GM21723 (cell line): ENCODE data around the gene AP4B1.
"Not testable (repeated sequence)": the region's sequence is repeated elsewhere in the genome, so short reads cannot be mapped to it uniquely, and the experiment has no call there.

Experiments
- ATAC-seq: cut with Tn5 transposase; IDR thresholded peaks from one replicate; pipeline ENCODE4 v1.9.1; 2021; ENCODE audit warnings: mild to moderate bottlenecking, moderate library complexity; ENCODE audit not compliant: unreplicated experiment

The AP4B1 gene

DNA sequence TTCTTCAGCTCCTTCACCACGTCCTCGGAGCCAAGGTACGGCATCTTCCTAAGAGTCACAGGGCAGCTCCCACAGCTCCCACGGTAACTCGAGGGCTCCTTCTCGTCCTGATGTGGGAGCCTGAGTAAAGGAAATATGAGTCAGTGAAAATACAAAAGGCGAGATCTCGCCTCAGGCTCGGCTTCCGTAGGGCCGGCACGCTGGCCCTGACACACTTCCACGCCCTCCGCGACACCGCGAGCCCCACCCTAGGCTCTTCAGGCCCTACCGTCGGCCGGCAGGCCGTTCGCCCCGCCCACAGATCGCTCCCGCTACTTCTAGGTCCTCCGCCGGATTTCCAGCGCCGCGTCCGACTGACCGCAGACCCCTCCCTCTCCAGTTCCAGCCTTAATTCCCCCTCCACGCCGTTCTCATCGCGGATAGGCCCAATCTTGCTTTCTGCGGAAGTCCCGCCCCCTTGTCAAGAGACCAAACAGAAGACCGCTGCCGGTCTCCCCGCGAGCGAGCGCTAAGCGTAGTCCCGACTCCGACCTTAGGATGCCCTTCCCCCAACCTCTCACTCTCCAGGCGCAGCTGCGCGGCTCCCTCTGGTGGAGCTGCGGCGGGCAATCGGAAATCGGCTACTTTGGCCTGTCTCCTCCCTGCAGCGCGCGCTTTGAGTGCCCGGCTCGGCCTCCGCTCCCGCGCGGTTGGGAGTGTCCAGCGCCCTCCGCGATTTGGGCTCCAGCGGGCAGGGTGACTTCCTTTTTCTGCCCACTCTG, at the start of gene AP4B1, which contains the start of gene DCLRE1B:
AP4B1 (minus strand) TSS at position 126 of the 761 bp plus-strand sequence; CDS start at position 44, 82 bp downstream.
DCLRE1B (plus strand) TSS at position 653 of the 761 bp plus-strand sequence. CDS start 261 bp downstream, outside the sequence.
- peak; percentile 92 for ATAC-seq

DNA sequence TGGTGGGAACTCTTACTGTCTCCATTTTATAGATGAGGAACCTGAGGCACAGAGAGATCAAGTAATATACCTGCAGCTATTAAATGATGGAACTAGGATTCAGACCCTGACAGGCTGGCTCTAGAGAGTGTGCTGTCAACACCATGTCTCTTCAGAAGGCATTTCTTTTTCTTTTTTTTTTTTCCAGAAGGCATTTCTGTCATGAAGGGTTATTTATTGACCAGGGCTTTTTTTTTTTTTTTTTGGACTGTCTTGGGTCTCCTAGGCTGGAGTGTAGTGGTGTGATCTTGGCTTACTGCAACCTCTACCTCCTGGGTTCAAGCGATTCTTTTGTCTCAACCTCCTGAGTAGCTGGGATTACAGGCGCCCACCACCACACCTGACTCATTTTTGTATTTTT, 47.1 kb upstream of the AP4B1 start:
- no peak for ATAC-seq

DNA sequence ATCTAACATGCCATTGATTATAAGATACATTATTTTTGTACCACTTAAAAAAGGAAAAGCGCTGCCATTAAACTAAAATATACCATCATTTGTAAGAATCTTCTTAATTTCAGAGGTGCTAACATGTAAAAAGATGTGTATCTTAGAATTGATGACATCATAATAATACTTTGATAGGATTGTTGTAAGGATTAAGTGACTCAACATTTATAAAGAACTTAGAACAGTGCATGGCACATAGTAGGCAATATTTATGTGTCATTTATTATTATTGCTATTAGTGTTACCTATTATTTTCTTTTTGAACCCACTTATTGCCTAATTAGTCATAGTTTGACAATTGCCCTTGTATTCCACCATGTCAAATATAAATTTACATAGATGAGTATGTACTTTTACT, 46.3 kb upstream of the AP4B1 start:
- ATAC-seq = no peak

DNA sequence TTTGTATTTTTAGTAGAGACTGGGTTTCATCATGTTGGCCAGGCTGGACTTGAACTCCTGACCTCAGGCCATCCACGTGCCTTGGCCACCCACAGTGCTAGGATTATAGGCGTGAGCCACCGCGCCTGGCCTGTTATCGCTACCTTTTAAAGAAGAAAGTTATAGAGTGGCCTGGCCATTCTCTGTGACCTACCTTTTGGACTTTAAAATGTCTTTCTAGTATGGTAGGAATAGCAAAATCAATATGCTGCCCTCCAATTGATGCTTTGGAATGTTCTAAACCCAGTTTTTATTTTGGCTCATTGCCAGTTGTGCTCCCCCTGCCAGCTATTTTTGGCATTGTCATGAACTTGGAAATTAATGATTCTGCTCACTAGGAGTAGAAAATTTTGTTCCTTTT, 44.4 kb upstream of the AP4B1 start:
- no peak for ATAC-seq

DNA sequence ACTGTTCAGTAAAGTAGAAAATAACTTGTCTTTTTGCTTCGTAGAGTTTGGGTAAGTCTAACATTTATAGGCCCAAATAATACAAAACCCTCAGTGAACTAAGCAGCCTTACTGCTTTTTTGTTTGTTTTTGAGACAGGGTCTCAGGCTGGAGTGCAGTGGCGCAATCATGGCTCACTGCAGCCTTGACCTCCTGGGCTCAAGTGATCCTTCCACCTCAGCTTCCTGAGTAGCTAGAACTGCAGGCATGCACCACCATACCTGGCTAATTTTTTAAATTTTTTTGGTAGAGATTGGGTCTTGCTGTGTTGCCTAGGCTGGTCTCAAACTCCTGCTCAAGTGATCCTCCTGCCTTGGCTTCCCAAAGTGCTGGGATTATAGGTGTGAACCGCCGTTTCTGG, 43.6 kb upstream of the AP4B1 start:
- not testable (repeated sequence) for ATAC-seq

DNA sequence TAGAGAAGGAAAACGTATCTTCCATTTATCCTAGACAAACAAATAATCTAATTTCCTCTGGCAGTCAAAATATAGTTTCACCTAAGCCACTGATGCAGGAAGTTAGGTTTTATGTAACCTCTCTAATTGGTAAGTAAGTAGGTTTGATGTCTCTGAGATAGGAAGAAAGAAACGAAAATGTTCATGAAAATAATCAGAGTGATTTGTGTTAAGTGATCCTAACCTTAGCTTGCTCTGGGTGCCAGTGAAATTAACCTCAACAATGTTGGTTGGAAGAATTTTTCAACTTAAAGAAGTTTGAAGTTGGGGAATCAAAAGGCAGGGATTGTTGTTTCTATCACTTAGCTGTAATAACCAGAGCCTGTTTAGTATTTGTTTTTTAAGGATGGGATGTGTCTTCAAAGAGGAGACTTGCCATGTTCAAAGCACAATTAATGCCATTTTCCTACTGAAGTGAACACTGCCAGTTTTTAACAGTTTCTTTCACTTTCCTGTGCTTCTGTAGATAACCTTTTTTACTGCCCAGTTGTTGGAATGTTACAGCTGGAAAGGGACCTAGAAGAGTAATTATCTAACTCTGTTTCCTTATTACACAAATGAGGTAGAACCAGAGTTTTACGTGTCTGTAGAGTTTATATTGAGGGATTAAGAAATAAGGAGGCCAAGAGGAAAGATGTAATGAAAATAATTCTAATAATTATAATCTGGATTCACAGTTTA, 42.9 kb upstream of the AP4B1 start:
- ATAC-seq = no peak

DNA sequence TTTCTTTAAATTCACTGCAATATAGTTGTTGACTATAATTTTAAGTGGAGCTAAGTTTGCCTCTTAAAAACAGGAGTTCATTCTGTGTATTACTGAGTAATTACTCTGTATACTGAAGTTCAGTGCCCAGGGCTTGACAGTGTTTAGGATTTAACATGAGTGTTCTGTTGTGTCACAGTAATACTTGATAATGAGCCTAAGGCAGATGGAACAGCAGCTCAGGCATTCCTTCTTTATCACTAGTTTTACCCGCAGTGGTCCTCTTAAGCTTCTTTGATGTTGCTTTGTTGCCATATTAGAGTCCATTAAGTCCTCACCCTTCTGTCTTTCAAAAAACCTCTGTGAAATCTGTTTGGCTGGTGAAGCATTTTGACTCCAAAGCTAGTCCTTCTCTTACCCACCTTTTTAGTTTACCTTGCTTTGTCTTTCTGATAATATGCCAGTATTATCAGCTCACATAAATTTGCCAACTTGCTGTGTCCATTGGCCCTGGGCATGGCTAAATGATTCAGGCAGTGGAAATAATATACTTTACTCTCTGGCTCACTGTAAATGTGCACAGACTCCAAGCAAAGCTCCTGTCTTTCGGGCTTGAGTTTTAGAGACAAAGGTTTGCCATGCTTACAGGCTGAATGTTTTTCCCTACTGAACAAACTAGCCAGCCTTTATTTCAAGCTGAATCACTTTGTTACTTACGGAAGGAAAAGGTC, 42.2 kb upstream of the AP4B1 start:
- no peak for ATAC-seq

DNA sequence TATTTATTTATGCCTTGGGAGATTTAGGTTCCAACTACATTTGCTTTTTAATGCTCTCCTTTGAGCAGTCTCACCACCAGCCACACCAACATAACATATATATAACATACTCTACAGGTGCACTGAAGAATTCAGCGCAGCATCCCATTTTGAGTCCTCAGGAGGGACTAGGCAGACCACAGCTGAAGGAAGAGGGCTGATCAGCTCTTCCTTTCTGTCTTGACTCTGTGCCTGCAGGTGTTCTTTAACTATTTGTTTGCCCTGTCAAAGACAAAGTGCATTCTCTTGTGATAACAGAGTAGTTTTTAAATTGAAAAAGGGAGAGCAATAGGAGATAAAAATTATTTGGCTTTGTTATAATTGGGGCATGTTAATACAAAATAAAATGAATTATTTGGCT, 41.5 kb upstream of the AP4B1 start:
- no peak for ATAC-seq

DNA sequence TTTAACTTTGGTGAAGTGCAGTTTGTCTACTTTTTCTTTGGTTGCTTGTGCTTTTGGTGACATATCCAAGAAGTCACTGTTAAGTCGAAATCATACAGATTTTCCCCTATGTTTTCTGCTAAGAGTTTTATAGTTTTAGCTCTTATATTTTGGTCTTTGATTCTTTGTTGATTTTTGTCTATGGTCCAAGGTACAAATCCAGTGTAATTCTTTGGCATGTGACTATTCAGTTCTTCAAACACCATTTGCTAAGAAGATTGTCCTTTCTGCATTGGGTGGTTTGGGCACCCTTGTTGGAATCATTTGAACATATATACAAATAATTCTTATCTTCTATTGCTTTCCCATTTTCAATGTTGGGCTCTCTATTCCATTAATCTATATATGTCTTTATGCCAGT, 40.7 kb upstream of the AP4B1 start:
- no peak for ATAC-seq

DNA sequence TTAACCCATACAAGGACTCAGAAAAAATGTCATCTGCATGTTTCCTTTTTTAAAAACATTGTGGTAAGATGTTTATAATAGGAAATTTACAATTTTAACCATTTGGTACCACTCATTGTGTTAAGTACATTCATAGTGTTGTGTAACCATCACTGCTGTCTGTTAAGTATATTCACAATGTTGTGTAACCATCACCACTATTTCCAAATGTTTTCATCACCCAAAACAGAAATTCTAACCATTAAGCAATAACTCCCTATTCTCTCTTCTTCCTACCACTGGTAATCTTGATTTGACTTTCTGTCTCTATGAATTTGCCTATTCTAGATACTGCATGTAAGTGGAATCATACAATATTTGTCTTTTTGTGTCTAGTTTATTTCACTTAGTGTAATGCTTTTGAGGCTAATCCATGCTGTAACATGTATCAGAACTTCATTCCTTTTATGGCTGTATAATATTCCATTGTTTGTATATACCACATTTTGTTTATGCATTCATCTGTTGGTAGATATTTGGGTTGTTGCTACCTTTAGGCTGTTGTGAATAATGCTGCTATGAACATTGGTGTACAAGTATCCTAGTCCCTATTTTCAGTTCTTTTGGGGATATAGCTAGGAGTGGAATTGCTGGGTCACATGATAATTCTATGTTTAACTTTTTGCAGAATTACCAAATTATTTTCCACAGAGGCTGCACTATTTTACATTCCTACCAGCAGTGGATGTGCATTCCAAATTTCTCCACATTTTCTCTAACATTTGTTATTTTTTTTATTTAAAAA, 38.6 kb upstream of the AP4B1 start:
- ATAC-seq = no peak

DNA sequence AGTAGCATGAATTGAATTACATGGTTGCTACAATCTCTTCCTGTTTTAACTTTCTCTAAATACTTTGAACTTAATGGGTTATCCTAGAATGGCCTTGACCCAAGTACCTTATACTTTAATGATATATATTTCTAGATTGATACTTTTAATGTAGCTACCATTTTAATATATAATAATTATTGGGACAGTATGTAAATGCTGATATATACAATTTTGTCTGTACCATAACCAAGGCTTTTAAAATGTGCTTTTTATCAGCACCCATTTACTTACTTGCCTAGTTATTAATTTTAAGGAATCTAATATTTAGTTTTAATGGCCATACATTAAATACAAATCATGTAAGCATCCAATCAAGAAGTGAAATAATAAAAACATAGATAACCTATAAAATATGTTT, 37.9 kb upstream of the AP4B1 start:
- no peak for ATAC-seq

DNA sequence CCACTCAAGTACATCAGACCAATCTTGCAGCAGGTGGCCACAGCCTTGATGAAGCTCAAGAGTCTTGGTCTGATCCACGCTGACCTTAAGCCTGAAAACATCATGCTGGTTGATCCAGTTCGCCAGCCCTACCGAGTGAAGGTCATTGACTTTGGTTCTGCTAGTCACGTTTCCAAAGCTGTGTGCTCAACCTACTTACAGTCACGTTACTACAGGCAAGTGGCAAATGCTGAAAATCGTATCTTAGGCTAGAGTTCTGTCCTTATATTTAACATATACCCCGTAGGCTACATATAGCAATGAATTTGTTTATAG, 36.6 kb upstream of the AP4B1 start:
- ATAC-seq = no peak

DNA sequence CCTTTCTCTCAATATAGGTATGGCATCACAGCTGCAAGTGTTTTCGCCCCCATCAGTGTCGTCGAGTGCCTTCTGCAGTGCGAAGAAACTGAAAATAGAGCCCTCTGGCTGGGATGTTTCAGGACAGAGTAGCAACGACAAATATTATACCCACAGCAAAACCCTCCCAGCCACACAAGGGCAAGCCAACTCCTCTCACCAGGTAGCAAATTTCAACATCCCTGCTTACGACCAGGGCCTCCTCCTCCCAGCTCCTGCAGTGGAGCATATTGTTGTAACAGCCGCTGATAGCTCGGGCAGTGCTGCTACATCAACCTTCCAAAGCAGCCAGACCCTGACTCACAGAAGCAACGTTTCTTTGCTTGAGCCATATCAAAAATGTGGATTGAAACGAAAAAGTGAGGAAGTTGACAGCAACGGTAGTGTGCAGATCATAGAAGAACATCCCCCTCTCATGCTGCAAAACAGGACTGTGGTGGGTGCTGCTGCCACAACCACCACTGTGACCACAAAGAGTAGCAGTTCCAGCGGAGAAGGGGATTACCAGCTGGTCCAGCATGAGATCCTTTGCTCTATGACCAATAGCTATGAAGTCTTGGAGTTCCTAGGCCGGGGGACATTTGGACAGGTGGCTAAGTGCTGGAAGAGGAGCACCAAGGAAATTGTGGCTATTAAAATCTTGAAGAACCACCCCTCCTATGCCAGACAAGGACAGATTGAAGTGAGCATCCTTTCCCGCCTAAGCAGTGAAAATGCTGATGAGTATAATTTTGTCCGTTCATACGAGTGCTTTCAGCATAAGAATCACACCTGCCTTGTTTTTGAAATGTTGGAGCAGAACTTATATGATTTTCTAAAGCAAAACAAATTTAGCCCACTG, 36.0 kb upstream of the AP4B1 start:
- peak; percentile 54 for ATAC-seq

DNA sequence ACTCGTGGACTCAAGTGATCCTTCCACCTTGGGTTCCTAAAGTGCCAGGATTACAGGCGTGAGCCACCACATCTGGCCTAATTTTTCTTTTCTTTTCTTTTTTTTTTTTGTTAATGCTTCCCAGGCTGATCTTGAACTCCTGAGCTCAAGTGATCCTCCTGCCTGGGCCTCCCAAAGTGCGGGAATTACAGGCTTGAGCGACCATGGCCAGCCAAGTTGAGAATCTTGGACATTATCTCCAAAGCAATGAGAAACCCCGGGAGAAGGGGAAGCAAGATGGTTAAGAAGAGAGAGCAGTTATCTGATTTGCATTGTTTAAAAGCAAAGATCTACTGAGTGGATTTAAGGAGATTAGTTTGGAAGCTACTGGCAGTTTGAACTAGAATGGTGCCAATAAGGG, 33.6 kb upstream of the AP4B1 start:
- no peak for ATAC-seq

DNA sequence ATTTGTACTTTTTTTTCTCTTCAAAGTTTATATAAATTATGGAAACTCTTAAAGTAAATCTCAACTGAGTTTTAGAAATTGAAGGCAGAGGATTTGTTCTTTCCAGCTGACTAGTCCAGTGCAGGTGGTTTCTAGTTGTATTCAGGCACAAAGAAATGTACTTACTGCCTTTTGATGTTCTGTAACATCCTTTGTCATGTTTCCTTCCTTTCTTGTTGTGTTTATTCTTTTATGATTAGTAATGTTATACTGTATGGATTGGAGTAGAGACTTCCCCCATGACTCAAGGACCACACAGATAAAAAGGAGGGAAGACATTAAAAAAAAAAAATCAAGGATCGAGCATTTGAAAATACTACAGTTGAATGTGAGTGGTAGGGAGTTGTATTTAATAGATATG, 32.5 kb upstream of the AP4B1 start:
- no peak for ATAC-seq

DNA sequence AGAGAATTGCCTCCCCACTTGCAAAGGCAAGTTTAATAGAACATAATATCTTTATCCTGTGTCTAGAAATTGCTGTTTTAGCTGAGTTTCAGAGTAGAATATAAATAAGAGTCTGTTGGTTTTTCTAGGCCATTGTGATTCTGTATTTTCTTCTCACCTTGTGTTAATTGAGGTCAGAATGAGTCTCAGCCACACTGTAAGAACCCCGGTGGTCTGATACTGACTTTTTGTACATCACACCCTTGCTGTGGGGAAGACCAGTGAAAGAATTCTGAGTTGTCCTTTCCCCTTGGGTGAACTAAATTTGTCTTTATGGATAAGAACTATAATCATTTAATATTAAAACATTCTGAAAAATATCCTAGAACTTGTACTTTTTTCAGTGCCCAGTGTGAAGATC, 31.4 kb upstream of the AP4B1 start:
- ATAC-seq = no peak

DNA sequence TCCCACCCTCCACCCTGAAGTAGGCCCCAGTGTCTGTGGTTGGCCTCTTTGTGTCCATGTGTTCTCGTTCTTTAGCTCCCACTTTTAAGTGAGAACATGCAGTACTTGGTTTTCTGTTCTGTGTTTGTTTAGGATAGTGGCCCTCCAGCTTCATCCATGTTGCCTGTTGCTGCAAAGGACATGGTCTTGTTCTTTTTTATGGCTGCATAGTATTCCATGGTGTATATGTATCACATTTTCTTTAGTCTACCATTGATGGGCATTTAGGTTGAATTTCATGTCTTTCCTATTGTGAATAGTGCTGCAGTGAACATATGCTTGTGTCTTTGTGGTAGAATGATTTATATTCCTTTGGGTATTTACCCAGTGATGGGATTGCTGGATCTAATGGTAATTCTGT, 30.6 kb upstream of the AP4B1 start:
- no peak for ATAC-seq

DNA sequence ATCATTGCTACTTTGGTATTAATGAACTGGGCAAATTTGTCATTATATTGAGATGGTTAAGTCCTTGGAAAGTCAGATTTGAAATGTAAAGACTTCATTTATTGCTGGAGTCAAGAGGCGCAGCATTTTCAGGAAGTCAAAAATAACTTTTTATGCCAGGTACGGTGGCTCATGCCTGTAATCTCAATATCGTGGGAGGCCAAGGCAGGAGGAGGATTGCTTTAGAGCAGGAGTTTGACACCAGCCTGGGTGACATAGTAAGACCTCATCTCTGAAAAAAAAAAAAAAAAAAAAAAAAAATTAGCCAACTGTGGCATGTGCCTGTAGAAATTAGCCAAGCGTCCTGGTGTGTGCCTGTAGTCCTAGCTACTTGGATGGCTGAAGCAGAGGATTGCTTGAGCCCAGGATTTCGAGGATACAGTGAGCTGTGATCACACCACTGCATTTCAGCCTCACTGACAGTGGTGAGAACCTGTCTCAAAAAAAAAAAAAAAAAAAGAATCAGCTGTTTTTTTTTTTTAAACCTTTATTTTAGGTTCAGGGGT, 30.0 kb upstream of the AP4B1 start:
- ATAC-seq = no peak

DNA sequence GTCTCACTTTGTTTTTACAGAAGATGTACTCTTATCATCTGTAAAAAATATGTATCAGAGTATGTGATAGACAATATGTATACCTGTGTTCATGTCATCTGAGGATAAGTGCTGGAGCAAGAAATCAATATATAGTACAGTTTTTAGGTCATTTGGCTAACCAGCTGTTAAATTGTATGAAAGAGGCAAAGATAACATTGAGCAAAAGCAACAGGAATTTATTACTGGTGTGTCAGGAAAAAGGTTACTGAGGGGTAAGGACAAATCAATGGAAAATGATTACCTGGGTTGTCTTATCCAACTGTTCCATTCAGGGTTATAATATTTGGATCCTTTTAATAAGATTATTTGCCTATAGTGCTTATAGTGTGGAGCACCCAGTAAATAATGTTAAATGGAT, 29.4 kb upstream of the AP4B1 start:
- no peak for ATAC-seq

DNA sequence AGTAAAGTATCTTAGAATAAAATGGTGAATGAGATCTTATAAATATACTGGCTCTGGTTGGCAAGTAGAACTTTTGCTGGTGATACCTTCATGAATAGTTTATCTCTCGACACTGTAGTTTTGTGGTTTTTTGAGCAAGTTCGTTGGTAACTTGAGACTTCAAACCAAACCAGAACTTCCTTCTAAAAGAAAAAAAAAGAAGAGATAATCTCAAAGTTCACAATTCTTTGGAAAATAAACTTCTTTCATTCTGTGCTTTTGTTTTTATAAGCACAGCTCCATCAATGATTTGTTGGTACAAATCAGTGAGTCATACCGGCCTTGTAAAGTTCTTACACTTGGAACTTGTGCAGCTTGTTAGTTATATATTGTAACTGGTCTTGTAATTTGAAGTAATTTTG, 26.9 kb upstream of the AP4B1 start:
- no peak for ATAC-seq
